GM12878 (cell line): ENCODE results near the gene UPF1. TPM values are rescaled to one million over a fixed set of nuclear protein-coding genes. Genes with fewer than 3 reads are reported as not detected.

Source experiments
- ATAC-seq: fragments of 200-7000 bp; cut with Tn5 transposase; 3 replicates; pipeline ENCODE4 v1.9.1; 2020; ENCODE audit warnings: mild to moderate bottlenecking, moderate library complexity
- BruUV-seq: library from RNA; stranded (reverse); fragments of 400-500 nt; replicated peaks from 2 replicates; lab custom pipeline; 2021; lab: Mats Ljungman, UMichigan
- CTCF ChIA-PET: fragments of 300-600 bp; sonication (Branson Sonifier 250); formaldehyde crosslinking; extraction: SDS; loops from one replicate; lab custom pipeline; 2021; ENCODE audit warnings: inconsistent platforms; lab: Yijun Ruan, JAX
- POLR2A ChIA-PET: fragments of 350-600 bp; formaldehyde crosslinking; extraction: SDS; loops from one replicate; lab custom pipeline; 2021; ENCODE audit warnings: inconsistent platforms; lab: Charles Lee
- RAD21 ChIA-PET: fragments of 300-600 bp; sonication (Branson Sonifier 250); formaldehyde crosslinking; loops from one replicate; lab custom pipeline; 2023; ENCODE audit warnings: antibody characterized with exemption; ENCODE audit not compliant: unreplicated experiment; lab: Charles Lee
- SMC1A ChIA-PET: fragments of 300-600 bp; sonication (Branson Sonifier 250); formaldehyde crosslinking; loops from one replicate; lab custom pipeline; 2023; ENCODE audit not compliant: unreplicated experiment, uncharacterized antibody; lab: Charles Lee
- DNase-seq: peaks from one replicate; pipeline ENCODE4 v3.0.0-alpha.2; 2011; ENCODE audit warnings: low read depth, low spot score
- FAIRE-seq: peaks from 3 replicates; lab custom pipeline; 2011; peaks lifted over from hg19 to GRCh38; lab: Jason Lieb, UNC
- H2AFZ ChIP-seq: 2 replicates; pipeline ENCODE4 v1.6.0; 2011; ENCODE audit warnings: low read depth, low read length, control low read depth; ENCODE audit not compliant: control insufficient read depth
- H3K27ac ChIP-seq: 2 replicates; pipeline ENCODE4 v1.5.1; 2011; ENCODE audit warnings: control low read depth; ENCODE audit not compliant: control insufficient read depth, insufficient read depth
- H3K27me3 ChIP-seq, 2 experiments: replicated peaks in 1 of 2; 2 replicates each; pipeline versions ENCODE4 v1.6.0 to v1.6.1; 2011; ENCODE audit warnings: low read length in 1 of 2; ENCODE audit not compliant: control insufficient read depth in 2 of 2, insufficient read depth in 2 of 2
- H3K36me3 ChIP-seq, 2 experiments: 2 replicates each; pipeline ENCODE4 v1.5.1; 2011; ENCODE audit warnings: low read length in 1 of 2; ENCODE audit not compliant: control insufficient read depth in 2 of 2, insufficient read depth in 2 of 2
- H3K4me1 ChIP-seq: 2 replicates; pipeline ENCODE4 v1.6.1; 2011; ENCODE audit warnings: mild to moderate bottlenecking, low read length, moderate library complexity, mixed read lengths; ENCODE audit not compliant: control insufficient read depth, insufficient read depth
- H3K4me2 ChIP-seq: 2 replicates; pipeline ENCODE4 v1.6.0; 2011; ENCODE audit warnings: control low read depth; ENCODE audit not compliant: control insufficient read depth, insufficient read depth
- H3K4me3 ChIP-seq: fragments of 200-600 bp; sonication (generic); 2 replicates; pipeline ENCODE4 v1.5.1; 2016
- H3K79me2 ChIP-seq: 2 replicates; pipeline ENCODE4 v1.6.0; 2011; ENCODE audit warnings: low read length; ENCODE audit not compliant: control insufficient read depth, insufficient read depth
- H3K9ac ChIP-seq: 2 replicates; pipeline ENCODE4 v1.8.0; 2011; ENCODE audit warnings: low read length, control low read depth, mixed read lengths; ENCODE audit not compliant: control insufficient read depth, insufficient read depth
- H3K9me3 ChIP-seq: replicated peaks from 3 replicates; pipeline ENCODE4 v1.5.1; 2011; ENCODE audit warnings: mild to moderate bottlenecking, low read length; ENCODE audit not compliant: control insufficient read depth, insufficient read depth
- H4K20me1 ChIP-seq: 2 replicates; pipeline ENCODE4 v1.6.0; 2011; ENCODE audit not compliant: control insufficient read depth, insufficient read depth
- PML ChIP-seq: IDR thresholded peaks from 2 replicates; pipeline ENCODE4 v1.6.1; 2012; ENCODE audit warnings: low read length, inconsistent platforms
- POLR2A ChIP-seq: IDR thresholded peaks from 2 replicates; pipeline ENCODE4 v1.6.1; 2011; ENCODE audit warnings: low read depth, mild to moderate bottlenecking, low read length
- SREBF2 ChIP-seq: IDR thresholded peaks from 2 replicates; pipeline ENCODE4 v1.6.1; 2012; ENCODE audit warnings: mild to moderate bottlenecking, low read length
- ZNF207 ChIP-seq: fragments of 450-650 bp; IDR thresholded peaks from 2 replicates; pipeline ENCODE4 v1.6.1; 2014; ENCODE audit warnings: antibody characterized with exemption, mild to moderate bottlenecking, borderline replicate concordance
- WGBS: methylation state at CpG from one replicate; pipeline ENCODE4 v1.1.6; 2016; ENCODE audit warnings: low lambda C conversion rate; ENCODE audit not compliant: insufficient replicate concordance, insufficient coverage; ENCODE audit errors: missing lambda C conversion rate; 5-methylcytosine and 5-hydroxymethylcytosine counted together
- in situ Hi-C: fragments of 300-500 bp; cut with MboI; formaldehyde crosslinking; loops from 9 replicates; pipeline ENCODE4 v1.14.3; 2018; ENCODE audit warnings: mixed read lengths
- intact Hi-C: fragments of 100-400 bp; cut with micrococcal nuclease; formaldehyde crosslinking; loops from one replicate; pipeline ENCODE4 v1.14.2; 2022; ENCODE audit not compliant: unreplicated experiment
- polyA plus RNA-seq, 11 experiments: library from polyadenylated mRNA; depleted of rRNA in 4 of 11; unstranded in 6 of 11; stranded (reverse) in 5 of 11; fragments of >200 nt; fragmentation: Nextera tagmentation in 4 of 11; fragmentation: Illumina TruSeq in 1 of 11; extraction: Ambion mirVana in 4 of 11; extraction: Trizol in 1 of 11; gene quantifications; 1 replicate in 1 of 11; 2 replicates in 10 of 11; pipeline versions ENCODE4 v1.2.1 to v1.2.3, GENCODE V29; 2011 to 2016; ENCODE audit warnings: inconsistent platforms in 2 of 11, missing spikeins in 2 of 11, low read depth in 1 of 11
- total RNA-seq, 4 experiments: library from RNA; depleted of rRNA in 3 of 4; stranded (reverse); fragments of >200 nt in 3 of 4; fragmentation: Illumina TruSeq in 1 of 4; extraction: Trizol in 1 of 4; gene quantifications; 2 replicates each; pipeline versions ENCODE4 v1.2.1 to v1.2.3, GENCODE V29; 2013 to 2021

The UPF1 gene
- total and polyA plus RNA-seq, 10 of the 15 experiments (the other 5 are each of a cell fraction or from before 2014, with no cell fraction given) = 0.58 to 80.9 (median 18.7) TPM

DNA sequence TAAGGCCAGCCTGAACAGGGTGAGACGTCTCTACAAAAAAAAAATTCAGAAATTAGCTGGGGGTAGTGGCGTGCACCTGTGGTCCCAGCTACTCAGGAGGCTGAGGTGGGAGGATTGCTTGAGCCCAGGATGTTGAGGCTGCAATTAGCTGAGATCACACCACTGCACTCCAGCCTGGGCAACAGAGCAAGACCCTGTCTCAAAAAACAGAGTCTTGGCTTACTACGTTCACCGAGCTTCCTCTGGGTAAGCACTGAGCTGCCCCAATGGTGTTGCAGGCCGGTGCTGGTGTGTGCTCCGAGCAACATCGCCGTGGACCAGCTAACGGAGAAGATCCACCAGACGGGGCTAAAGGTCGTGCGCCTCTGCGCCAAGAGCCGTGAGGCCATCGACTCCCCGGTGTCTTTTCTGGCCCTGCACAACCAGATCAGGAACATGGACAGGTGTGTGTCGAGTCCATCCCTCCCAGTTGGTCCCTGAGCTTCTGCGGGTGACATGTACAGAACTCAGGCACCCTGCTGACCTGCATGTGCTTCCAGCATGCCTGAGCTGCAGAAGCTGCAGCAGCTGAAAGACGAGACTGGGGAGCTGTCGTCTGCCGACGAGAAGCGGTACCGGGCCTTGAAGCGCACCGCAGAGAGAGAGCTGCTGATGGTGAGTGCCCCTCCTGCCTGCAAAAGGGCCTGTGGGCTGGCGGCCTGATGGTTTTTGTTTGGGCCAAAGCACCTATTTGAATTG is 24.1 kb downstream of the UPF1 start:
- Histone ChIP-seq H3K27me3 (no peaks in the 10 kb centered on the region), H3K9me3 (no peaks in the 10 kb centered on the region), H3K36me3 (peaks cover 35 to 90% of the 10 kb centered on the region in 2 experiments), H3K27ac (no peak overlapping the region)
- ChIA-PET POLR2A (interaction anchor here (0.8 kb wide), 1 partner anchor 9 kb away, joined by 3 read pairs; no protein-coding TSS in a partner anchor), SMC1A (interaction anchor here (0.7 to 1.1 kb wide), 2 partner anchors 9 to 82 kb away, joined by 3 read pairs; no protein-coding TSS in a partner anchor)
- TF ChIP-seq PML (no peak), SREBF2 (no peak), POLR2A (0 out of 2 replicates have a peak, but pooled peaks have one; percentile 37), ZNF207 (no peak)
- TF ChIP-seq, all 136 proteins: peak for 1
- intact Hi-C loops = no loop called here
- H4K20me1 ChIP-seq = peaks cover 6% of the 10 kb centered on the region; the same call in 1 of the 2 replicates
- peaks cover 10% of the 10 kb centered on the region for H3K4me1 ChIP-seq
- H3K4me3 ChIP-seq = no peak overlapping the region
- WGBS = 95% methylated on average over 27 of the region's 27 CpGs
- in situ Hi-C loops = loop anchor here (25.0 kb wide), 1 partner anchor 394 kb away; no protein-coding TSS in a partner anchor
- H2AFZ ChIP-seq = no peak overlapping the region
- FAIRE-seq (no peak), DNase-seq (no peak), ATAC-seq (no peak)
- H3K79me2 ChIP-seq = no peaks in the 10 kb centered on the region
- BruUV-seq = no TSS peak
- no peak overlapping the region for H3K4me2 ChIP-seq
- RAD21 ChIA-PET = interaction anchor here (1.0 kb wide), 1 partner anchor 9 kb away, joined by 7 read pairs; no protein-coding TSS in a partner anchor
- no peak overlapping the region for H3K9ac ChIP-seq
- CTCF ChIA-PET = interaction anchor here (0.8 to 1.7 kb wide), 4 partner anchors 8 to 15 kb away, joined by 3 read pairs; no protein-coding TSS in a partner anchor
